Measurements from ENCODE around the gene KLF17.

- TF ChIP-seq POLR2A (IDR thresholded peaks at IDR 0.05) (no peak), CTCF (IDR thresholded peaks at IDR 0.05) (no peak), EP300 (IDR thresholded peaks at IDR 0.05) (no peak)
Observed at GRCh38 chr1:44108971-44109370, 9.7 kb upstream of the KLF17 start.

Data from tibial nerve (tissue), 4 donors.